H1 (cell line): Measurements from ENCODE around the gene MXRA7. TPM values are rescaled to one million over a fixed set of nuclear protein-coding genes. Genes with fewer than 3 reads are reported as not detected.
A peak's percentile ranks its signal among the peaks of the same experiment; 100 is the strongest.

Experiments used
- GABPA ChIP-seq: IDR thresholded peaks from 2 replicates; pipeline ENCODE4 v1.6.1; 2011; ENCODE audit warnings: mild to moderate bottlenecking, low read length, moderate library complexity, borderline replicate concordance; ENCODE audit not compliant: insufficient read depth
- NRF1 ChIP-seq: IDR thresholded peaks from 2 replicates; pipeline ENCODE4 v1.6.1; 2011; ENCODE audit warnings: mild to moderate bottlenecking, low read depth, low read length, improper control_type of control experiment
- POU5F1 ChIP-seq: IDR thresholded peaks from 2 replicates; pipeline ENCODE4 v1.6.1; 2011; ENCODE audit warnings: low read depth, mild to moderate bottlenecking, low read length, moderate library complexity
- SIN3A ChIP-seq, 2 experiments: IDR thresholded peaks in 1 of 2; conservative IDR thresholded peaks in 1 of 2; 2 replicates each; pipeline ENCODE4 v1.6.1; 2011 to 2012; ENCODE audit warnings: low read length in 2 of 2, improper control_type of control experiment in 1 of 2, low read depth in 1 of 2, mild to moderate bottlenecking in 1 of 2
- TAF1 ChIP-seq: IDR thresholded peaks from 2 replicates; pipeline ENCODE4 v1.6.1; 2011; ENCODE audit warnings: mild to moderate bottlenecking, low read depth, low read length
- TBP ChIP-seq: IDR thresholded peaks from 2 replicates; pipeline ENCODE4 v1.6.1; 2011; ENCODE audit warnings: low read depth, low read length, improper control_type of control experiment
- polyA plus RNA-seq, 7 experiments: library from polyadenylated mRNA; depleted of rRNA in 3 of 7; stranded (reverse) in 5 of 7; unstranded in 2 of 7; fragments of >200 nt in 5 of 7; fragments of 200-250 nt in 2 of 7; gene quantifications; 1 replicate in 5 of 7; 2 replicates in 1 of 7; 4 replicates in 1 of 7; pipeline versions ENCODE4 v1.2.1 to v1.2.3, GENCODE V29; 2011 to 2013; ENCODE audit warnings: missing spikeins in 2 of 7, mixed read lengths in 2 of 7
- total RNA-seq: library from RNA; stranded (reverse); fragmentation: NEBNext Ultra II Directional; extraction: Animal tissue kit (Norgen Biotek cat#: 25700); gene quantifications from 2 replicates; pipeline ENCODE4 v1.2.1, GENCODE V29; 2021
- TF ChIP-seq, protein P1 (sequence below): IDR thresholded peaks from 2 replicates; pipeline ENCODE4 v1.6.1; 2012; ENCODE audit warnings: inconsistent platforms

MXRA7 gene
- total and polyA plus RNA-seq, 2 of the 8 experiments (the other 6 are each of a cell fraction or from before 2014, with no cell fraction given): 17.8 to 26.6 TPM

DNA sequence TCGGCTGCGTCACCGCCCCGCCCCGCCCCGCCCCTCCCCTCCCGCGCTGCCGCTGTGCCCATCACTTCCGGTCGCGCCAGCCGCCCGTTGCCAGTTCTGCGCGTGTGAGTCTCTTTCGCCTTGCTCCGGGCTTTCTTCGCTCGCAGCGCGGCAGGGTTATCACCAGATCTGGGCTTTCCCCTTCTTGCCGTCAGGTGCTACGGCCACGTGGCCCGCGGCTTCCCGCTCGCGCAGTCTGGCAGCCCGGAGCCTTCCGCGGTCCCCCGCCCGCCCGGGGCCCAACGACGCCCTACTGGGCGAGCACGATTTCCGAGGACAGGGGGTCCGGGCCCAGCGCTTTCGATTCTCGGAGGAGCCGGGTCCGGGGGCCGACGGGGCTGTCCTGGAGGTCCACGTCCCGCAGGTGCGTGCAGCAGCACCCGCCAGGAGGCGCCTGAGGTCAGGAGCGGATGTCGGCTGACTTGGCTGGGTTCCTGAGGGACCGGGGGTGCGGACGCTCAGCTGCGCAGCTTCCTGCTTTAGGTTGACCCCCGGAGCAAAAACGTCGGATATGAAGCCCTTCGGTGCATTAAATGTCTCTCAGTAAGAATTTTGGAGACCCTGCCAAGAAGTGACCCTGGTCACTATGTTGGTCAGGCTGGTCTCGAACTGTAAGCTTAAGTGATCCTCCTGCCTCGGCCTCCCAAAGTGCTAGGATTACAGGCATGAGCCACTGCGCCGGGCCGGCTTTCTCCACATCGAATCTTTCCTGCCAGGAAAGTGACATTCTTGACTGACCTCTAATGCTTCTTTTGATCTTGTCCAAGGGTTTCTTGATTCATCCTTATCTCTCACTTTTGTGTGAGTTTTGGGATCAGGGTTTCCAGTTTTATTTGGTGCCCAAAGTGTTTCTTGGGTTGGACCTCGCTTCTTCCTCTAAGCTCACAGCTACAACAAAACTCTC lies 16.3 kb upstream of the MXRA7 start, which contains the start of gene METTL23 (continued):
- 0 out of 2 replicates have a peak, but pooled peaks have one; percentile 34 for TF ChIP-seq GABPA
- no peak for TF ChIP-seq POU5F1
- peak; percentile 91 for TF ChIP-seq TAF1
- TF ChIP-seq, protein P1, sequence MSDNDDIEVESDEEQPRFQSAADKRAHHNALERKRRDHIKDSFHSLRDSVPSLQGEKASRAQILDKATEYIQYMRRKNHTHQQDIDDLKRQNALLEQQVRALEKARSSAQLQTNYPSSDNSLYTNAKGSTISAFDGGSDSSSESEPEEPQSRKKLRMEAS: peak; percentile 89
- TF ChIP-seq SIN3A (conservative IDR thresholded peaks at IDR 0.05 in 1 of 2, IDR thresholded peaks at IDR 0.05 in 1 of 2; ENCODE audit: low read depth in 1 of 2, low read length in 2 of 2): 0 out of 4 replicates have a peak, but pooled peaks of 1 of the 2 experiments have one; percentile 38
- TF ChIP-seq NRF1: no peak
- peak; percentile 39; the same call in 1 of the 2 replicates for TF ChIP-seq TBP
